GM12873 (cell line): ENCODE results near the gene SSBP4.

Source experiments
- TF ChIP-seq, protein P1 (sequence below): IDR thresholded peaks from 2 replicates; pipeline ENCODE4 v1.5.1; 2012; ENCODE audit warnings: low read depth, mild to moderate bottlenecking, moderate library complexity, low read length, control low read depth; ENCODE audit not compliant: insufficient read depth; ENCODE audit errors: missing control alignments

The SSBP4 gene

GRCh38 chr19:18419699-18420460, 682 bp downstream of the SSBP4 start:
- TF ChIP-seq, protein P1, sequence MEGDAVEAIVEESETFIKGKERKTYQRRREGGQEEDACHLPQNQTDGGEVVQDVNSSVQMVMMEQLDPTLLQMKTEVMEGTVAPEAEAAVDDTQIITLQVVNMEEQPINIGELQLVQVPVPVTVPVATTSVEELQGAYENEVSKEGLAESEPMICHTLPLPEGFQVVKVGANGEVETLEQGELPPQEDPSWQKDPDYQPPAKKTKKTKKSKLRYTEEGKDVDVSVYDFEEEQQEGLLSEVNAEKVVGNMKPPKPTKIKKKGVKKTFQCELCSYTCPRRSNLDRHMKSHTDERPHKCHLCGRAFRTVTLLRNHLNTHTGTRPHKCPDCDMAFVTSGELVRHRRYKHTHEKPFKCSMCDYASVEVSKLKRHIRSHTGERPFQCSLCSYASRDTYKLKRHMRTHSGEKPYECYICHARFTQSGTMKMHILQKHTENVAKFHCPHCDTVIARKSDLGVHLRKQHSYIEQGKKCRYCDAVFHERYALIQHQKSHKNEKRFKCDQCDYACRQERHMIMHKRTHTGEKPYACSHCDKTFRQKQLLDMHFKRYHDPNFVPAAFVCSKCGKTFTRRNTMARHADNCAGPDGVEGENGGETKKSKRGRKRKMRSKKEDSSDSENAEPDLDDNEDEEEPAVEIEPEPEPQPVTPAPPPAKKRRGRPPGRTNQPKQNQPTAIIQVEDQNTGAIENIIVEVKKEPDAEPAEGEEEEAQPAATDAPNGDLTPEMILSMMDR: no peak

DNA sequence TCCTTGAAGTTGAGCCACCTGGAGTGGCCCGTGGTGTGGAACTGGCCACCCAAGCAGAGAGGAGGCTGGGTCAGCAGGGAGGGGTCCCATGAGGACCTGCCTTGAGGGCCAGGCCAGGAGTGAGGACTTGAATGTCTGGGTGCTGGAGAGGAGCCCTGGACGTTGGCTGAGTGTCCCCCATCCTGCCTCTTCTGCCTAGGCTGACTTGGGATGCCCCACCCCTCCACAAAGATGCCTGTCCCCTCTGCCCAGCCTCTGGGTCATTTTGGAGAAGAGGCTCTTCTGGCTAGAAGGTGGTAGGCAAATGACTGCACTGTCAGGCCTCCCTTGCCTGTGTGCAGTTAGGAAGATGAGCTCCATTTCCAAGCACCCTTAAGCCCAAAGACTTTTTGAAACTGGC, 1.7 kb downstream of the SSBP4 start:
- TF ChIP-seq, protein P1: no peak

- TF ChIP-seq, protein P1: no peak
These were observed 2.3 kb downstream of the SSBP4 start for GRCh38 chr19:18421371-18421959.

- TF ChIP-seq, protein P1: no peak
These were observed 3.5 kb downstream of the SSBP4 start for GRCh38 chr19:18422530-18423191.

- TF ChIP-seq, protein P1: no peak
These were observed 4.2 kb downstream of the SSBP4 start for GRCh38 chr19:18423258-18424020.

DNA sequence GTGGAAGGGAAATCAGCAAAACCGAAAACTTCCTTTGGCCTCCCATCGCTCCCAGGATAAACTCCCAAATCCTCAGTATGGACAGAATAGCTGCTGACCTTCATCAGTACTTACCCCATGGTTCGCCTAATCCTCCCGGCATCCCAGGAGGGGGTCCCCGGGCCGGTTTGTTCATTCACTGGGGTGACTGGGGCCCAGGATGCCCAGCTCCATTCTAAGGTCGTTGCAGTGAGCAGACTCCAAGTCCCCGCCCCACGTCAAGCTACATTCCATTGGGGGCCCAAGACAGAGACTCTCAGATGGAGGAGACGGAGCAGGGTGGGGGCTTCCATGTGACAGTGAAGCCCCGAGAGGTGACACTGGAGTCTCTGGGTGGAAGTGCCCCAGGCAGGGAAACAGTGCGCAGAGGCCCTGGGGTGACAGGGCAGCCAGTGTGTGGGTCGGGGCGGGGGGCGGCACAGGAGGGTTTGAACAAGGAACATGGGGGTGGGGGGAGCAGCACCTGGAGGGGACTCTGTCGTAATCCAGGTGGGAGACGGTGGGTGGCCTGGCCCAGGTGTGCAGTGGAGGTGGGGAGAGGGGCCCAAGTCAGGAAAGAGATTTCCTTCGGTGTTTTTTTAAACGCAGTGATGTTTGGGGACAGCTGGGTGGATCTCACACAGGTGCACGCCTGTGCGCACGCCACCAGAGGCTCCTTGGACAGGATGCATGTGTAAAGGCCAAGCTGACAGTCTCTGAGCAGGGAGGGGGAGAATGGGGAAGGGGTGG, 5.1 kb downstream of the SSBP4 start:
- TF ChIP-seq, protein P1: no peak
